HG02759 (cell line): Measurements from ENCODE around the gene KCNQ4.

Experiments
- ATAC-seq: cut with Tn5 transposase; IDR thresholded peaks from one replicate; pipeline ENCODE4 v1.9.1; 2021; ENCODE audit warnings: mild to moderate bottlenecking, moderate library complexity; ENCODE audit not compliant: unreplicated experiment

KCNQ4 gene

DNA sequence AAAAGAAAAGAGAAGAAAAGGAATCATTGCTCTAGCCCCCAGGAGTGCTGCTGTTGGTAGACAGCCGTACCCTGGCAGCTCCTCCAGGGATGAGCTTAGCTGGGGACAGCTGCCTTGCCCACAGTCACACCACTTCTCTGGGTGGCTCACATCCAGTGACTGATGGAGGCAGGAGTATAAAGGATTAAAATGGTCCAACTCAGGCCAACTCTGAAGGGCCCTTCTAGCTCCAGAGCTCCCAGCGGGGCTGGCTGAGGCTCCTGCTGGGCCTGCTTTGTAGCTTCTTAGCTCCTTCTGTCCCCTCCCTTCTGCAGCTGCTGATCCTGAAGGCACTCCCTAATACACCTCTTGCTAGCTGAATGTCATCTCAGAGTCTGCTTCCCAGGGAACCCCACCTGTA lies 74.2 kb downstream of the KCNQ4 start:
- no peak for ATAC-seq

DNA sequence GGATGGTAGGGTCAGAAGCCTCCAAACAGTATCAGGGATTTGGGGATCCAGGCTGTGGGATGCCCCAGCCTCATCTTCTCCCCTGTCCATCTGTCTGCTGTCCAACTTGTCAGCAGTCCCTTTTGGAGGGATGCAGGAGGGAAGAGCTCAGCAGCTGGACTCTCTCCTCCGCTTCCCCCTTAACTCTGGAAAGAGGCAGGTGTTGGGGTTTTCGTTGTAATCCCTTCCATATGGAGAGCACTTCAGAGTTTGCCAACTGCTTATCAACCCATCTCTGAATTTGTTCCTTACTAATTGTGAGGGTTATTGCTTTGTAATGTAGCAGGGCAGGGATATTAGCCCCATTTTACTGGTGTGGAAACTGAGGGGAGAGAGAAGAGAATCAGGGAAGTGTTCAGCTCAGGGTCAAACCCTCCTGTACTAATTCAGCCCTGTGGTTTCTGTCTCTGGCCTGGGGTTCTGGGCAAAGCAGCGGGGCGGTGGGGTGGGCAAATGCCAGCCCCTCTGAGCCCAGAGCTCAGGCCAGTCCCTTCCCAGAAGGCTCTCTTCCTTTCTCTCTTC lies 75.3 kb downstream of the KCNQ4 start:
- ATAC-seq = no peak

DNA sequence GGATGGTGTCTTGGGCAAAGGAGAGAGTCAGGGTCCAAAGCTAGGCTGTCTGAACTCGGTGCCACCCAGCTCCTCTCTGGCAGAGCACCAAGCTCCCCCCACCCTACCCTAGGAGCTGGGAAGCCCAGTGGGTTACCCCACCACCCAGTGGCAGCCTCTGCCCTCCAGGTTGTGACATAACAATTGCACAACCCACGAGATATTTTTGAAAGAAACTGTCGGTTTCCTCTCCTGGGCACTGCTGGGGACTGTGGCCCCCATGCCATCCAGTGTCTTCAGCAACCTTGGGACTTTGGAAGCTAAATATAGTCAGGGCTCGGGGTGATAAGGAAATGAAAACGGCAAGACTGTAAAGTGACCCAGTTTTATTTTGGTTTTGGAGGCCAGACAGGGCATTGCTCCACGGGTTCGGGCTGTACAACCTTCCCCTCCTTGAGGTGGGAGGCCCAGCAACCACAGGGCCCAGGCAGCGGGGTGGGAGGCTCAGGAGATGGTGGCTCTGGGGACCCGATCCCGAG lies 77.2 kb downstream of the KCNQ4 start:
- ATAC-seq = no peak

DNA sequence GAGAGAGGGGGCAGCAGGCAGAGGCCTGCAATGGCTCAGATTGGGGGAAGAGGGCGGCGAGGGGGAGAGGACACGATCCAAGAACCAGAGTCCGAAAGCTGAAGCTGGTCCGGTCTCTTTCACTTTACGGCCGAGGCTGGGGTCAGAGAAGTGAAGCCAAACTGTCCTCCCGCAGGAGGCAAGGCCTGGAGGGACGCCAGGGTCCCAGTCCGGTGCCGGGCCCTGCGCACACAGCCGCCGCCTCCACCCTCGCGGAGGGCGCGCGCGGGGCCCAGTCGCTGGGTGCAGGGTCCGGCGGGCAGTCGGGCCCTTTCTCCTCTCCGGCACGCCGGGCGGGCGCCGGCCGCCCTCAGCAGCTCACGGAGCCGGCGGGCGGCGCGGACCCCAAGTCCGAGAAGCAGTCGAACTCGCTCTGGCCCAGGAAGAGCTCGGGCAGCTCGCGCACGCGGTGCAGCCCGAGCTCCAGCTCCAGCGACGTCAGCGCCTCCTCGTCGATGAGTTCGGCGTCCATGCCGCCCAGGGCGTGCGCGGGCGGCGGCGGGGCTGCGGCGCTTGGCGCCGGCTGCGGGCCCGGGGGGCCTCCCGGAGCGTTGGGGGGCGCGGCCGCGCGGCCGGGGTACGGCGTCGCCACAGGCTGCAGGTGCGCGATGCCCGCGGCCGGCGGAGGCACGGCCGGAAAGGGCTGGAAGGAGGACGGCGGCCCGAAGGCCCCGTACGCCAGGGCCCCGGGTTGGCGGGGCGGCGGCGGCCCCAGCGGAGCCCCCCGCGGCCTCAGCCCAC lies 77.8 kb downstream of the KCNQ4 start:
- peak; percentile 13 for ATAC-seq

DNA sequence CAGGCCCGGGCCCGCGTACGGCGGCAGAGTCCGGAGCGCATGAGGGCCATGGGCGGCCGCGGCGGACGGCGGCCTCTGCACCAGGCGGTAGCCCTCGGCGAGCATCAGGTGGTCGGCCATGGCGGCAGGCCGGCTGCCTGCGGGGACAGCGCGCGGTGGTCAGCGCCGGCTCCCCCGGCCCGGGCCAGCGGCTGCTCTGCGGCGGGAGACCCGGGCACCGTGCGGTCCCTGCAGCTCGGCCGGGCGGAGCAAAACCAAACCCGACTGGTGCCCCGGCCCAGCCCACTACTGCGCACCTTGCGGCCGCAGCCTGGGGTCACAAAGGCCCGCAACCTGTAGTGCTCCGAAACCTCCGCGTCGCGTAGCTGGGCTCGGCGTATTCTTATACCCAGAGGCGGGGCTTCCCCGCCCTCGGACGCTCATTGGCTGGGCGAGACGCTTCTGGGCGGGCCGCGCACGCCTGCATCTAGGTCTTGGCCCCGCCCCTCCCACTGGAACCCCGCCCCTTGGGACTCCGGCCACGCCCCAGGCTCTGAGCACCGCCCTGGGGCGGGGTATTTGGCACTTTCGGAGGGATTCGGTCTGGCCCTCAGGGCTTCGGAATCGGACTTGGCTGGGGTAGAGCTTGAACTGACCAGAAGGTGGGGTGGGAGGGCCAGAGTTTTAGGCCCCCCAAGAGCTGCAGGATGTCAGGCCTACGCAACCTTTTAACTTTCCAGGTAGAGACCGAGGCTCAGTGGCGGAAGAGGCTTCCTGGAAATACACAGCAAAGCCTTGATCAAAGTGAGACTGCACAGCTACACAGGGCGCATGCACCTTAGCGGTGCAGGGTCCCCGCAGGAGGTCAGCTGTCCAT lies 78.6 kb downstream of the KCNQ4 start, which contains the start of gene CITED4:
CITED4 (minus strand) TSS at position 356 of the 856 bp plus-strand sequence; CDS start at position 120, 236 bp downstream.
- peak; percentile 95 for ATAC-seq

DNA sequence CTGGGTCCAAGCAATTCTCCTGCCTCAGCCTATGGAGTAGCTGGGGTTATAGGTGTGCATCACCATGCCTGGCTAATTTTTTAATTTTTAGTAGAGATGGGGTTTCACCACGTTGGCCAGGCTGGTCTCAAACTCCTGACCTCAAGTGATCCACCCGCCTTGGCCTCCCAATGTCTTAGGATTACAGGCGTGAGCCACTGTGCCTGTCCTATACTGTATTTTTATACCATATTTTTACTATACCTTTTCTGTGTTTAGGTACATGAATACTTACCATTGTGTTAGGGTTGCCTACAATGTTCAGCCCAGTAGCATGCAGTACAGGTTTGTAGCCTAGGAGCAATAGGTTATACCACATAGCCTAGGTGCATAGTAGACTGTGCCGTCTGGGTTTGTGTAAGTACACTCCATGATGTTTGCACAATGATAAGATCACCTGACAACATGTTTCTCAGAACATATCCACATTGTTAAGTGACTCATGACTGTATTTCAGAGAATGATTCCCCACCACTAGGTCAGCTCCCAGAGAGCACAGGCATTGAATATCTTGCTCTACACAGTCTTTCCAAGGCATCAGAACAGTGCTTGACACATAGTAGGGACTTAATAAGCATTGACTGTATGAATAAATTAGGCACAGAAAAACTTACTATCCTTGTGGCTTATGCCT lies 84.6 kb downstream of the KCNQ4 start:
- ATAC-seq = no peak

DNA sequence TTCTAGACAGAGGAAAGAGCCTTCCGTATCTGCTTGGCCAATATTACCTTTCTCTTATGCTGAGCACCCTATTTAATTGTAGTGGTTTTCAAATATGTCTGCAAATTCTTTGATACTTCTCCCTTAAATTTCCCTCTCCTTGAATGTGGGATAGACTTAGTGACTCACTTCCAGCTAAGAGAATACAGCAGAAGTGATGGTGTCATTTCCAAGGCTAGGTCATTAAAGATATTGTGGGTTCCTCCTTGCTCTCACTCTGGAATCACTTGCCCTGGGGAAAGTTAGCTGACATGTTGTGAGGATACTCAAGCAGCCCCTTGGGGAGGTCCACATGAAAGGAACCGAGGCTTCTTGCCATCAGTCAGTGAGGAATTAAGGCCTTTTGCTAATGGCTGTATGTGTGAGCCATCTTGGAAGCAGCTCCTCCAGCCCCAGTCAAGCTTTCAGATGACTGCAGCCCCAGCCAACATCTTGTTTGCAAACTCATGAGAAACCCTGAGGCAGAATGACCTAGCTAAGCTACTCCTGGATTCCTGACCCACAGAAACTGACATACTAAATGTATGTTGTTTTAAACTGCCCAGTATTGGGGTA lies 86.6 kb downstream of the KCNQ4 start:
- ATAC-seq = no peak

DNA sequence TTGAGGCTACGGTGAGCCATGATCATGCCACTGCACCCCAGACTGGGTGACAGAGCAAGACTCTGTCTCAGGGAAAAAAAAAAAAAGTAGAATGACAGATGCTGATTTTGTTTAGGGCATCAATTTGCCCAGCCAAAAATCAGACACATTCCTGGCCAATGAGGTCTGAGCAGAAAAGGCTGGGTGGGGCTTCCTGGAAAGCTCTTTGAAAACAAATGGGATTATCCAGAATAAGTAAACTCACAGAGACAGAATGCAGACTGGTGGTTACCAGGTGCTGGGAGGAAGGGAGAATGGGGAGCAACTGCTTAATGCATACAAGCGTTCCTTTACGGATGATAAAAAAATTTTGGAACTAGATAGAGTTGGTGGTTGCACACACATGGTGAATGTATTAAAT lies 88.7 kb downstream of the KCNQ4 start:
- ATAC-seq = no peak

DNA sequence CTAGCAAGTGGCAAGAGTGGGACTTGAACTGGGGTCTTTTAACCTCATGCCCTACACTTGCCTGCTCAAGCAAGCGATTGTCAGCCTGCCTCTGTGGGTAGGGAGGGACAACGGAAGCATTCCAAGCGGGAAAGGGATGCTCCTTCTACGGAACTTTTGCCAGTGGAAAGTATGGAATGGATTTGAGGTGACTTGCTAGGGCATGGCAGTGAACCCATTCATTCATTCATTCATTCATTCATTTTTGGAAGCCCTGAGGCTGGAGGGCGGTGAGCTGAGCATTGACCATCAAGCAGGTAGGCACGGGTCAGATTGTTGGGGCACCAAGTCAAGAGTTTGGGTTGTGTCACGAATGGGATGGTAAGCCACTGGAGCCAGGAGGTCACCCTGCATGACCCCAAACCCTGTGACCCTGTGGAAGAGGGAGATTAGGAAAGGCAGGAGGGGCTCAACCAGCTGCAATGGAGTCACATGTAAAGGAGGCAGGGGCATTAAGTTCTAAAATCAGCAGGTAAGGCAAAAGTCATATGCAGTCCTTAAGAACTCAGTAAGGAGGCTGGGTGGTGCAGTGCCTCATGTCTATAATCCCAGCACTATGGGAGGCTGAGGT lies 90.4 kb downstream of the KCNQ4 start:
- no peak for ATAC-seq

DNA sequence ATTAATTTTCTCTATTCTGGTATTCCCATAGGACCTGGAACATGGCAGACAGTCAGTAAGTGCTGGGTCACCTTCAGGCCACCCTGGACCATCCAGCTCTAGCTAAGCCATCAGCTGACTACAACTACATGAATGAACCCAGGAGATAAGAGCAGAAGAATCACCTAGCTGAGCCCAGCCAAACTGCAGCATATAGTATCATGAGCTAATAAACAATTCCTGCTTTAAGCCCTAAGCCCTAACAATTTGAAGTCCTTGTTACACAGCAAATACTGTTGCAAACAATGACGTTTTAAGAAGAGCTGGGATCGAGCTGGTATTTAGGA lies 92.8 kb downstream of the KCNQ4 start:
- no peak for ATAC-seq

DNA sequence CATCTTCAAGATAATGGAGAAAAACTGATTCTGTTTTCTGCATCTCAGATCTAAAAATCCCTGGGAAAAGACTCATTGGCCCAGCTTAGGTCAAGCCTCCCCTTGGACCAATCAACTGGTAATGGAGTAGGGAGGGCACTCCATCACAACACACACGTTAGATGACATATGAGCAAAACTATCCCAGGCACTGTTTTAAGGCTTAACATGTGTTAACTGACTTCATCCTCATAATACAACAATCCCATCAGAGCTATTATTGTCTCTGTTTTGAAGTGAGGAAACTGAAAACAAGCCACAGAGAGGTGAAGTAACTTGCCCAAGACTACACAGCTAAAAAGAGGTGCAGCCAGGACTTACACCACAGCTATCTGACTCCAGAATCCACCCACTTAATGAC lies 93.3 kb downstream of the KCNQ4 start:
- no peak for ATAC-seq

DNA sequence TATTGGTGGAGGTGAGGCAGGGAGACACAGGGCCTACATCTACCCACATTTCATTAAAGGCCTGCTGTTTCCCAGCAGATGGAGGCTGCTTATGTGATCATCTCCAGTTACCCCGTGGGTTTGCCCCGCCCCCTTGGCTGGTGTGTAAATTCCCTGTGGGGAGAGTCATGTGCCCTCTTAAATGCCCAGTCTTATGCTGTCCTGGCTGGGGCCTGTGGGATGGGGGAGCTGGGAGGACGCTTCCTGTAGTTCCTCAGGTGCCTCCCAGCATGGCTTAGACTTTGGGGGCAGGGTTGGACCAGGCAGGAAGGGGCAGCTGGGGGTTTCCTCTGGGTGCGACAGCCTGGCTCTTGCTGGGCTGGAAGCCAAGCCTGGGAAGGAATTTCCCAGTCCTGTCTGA lies 94.1 kb downstream of the KCNQ4 start:
- ATAC-seq = no peak

DNA sequence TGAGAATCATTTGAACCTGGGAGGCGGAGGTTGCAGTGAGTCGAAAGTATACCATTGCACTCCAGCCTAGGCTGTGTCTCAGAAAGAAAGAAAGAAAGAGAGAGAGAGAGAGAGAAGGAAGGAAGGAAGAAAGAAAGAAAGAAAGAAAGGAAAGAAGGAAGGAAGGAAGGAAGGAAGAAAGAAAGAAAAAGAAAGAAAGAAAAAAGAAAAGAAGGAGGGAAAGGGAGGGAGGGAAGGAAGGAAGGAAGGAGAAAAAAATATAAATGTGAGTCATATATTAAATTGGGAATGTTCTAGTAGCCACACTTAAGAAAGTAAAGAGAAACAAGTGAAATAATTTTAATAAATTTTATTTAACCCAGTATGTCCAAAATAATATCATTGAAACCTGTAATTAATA lies 95.3 kb downstream of the KCNQ4 start:
- ATAC-seq = no peak

DNA sequence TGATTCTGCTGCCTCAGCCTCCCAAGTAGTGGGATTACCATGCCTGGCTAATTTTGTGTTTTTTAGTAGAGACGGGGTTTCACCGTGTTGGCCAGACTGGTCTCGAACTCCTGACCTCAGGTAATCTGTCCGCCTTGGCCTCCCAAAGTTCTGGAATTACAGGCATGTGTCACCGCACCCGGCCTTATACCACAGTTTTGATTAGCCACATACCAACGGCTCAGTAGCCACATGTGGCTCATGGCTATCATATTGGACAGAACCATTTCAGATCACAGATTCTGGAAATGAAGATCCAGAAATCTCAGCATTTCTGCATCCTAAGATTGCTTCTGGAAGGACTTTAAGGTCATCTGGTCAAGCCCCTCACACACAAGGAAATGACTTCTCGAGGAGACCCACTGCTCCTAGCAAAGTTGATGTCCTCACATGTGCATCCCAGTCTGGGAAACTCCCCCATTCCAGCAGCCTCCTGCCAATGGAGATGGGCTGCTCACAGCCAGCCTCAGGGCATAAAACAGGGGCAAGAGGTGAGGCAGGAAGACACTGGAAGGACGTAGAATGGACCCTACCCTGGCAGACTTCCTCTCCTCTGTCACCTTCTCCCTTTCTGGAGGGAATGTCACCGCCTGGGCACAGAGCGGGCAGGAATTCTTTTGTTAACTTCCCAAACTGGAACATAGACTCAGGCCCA lies 96.0 kb downstream of the KCNQ4 start:
- no peak for ATAC-seq

DNA sequence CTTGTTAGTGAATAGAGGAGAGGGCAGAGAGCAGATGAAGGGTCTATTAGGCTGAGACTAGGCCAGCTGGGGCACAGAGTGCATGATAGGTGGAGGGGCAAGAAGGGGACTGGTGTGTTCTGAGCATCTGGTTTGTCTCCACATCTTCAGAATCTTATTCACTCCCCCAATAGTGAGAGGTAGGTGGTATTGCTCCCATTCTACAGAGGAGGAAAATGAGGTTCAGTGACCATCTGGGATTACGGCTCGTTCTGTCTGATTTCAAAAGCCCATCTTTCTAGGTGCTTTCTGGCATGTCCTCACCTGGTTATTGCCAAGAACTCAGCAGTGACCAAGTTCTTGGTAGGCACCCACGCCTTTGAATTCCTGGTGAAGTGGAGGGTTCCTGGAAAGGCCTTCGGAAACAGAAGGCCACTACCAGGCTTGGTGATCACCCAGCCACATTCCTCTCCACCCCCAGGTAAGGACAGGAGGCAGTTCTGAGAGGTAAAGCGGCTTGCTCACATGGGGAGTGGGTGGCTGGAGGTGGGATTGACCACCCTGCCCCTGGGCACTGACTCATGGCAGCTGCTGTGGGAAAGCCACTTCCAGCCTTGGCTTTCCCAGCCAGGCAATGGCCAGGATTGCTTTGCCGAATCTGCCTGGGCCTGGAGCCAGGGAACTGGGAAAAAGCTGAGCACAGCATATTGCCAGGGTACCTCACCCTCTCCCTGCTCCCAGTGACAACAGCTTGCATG lies 97.4 kb downstream of the KCNQ4 start:
- no peak for ATAC-seq

DNA sequence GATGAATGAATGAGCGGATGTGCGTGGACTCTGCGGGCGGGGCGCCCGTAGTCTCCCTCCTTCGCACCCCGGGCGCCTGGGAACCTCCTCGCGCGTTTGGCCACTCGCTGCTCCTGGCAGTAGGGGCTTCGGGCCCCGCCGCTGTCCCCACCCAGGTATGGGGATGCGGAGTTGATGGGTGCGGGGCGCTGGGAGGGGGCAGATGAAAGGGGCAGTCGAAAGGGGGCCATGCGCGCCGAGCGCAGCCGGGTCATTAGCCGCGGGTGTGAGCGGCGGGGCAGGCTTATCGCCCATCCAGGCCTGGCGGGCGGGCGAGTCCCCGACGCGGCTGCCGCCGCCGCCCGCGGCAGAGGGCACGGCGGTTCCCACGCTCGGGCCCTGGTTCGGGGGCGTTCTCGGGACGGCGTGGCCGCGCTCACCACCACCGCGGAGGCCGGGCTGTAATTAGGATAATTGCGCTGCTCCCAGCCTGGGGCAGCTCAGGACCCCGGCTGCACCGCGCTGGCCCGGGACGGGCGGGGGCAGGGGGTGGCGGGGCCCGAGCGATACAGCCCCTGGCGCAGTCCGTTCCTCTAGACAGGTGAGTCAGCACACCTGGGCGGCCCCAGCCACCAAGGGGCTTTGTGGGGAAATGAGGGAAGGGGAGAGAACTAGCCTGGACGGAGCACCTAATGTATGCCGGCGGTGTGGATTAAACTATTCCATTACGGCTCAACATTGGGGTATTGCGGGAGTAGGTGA lies 100.6 kb downstream of the KCNQ4 start:
- no peak for ATAC-seq

DNA sequence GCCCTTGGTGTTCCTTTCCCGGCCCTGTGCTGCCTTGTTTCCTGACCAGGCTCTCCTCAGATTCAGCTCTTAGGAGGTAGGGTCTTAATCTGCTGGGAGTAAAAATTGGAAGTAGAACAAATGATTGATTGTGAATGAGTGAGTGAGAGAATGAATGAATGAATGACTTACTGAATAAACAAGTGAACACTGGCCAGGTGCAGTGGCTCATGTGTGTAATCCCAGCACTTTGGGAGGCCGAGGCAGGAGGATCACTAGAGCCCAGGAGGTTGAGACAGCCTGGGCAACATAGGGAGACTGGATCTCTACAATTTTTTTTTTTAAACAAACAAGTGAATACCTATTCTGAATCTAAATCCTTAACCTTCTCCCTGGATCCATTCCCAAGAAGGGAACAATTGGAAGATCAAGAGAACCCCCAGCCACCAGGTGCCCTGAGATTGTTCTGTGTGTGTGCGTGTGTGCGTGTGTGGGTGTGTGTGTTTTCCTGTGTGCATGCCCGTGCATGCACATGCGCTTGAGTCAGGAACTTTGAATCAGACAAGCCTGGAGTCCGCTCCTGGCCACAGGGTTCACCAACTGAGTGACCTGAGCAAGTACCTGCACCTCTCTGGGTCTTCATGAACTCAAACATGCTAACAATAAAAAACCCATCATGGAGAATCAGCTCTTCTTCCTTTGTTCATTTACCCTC lies 102.9 kb downstream of the KCNQ4 start:
- no peak for ATAC-seq

DNA sequence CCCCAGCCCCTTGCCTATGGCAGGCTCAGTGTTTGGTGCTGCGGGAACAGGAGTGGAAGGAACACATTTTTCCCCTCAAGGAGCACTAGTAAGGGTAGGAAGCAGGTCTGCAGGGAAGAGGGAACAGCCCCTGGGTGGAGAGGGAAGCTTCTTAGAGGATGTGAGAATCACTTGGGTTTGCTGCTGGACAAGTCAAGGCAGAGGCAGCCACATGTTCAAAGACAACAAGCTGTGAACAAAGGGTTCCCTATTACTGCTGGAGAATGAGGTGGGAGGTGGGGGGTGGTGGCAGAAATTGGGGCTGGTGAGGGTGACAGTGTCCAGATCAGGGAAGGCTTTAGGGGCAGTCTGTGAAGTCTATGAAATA lies 103.4 kb downstream of the KCNQ4 start:
- no peak for ATAC-seq
